Neural progenitor cell (in vitro differentiated cells): ENCODE measurements around the gene FILIP1. TPM values are rescaled to one million over a fixed set of nuclear protein-coding genes. Genes with fewer than 3 reads are reported as not detected.

Experiments
- DNase-seq: peaks from one replicate; pipeline ENCODE4 v3.0.0-alpha.2; 2016; ENCODE audit warnings: low spot score
- H2AFZ ChIP-seq: fragments of 200-600 bp; sonication (generic); replicated peaks from 2 replicates; pipeline ENCODE4 v1.6.1; 2016; ENCODE audit warnings: antibody characterized with exemption
- H3F3A ChIP-seq: fragments of 200-600 bp; sonication (generic); 2 replicates; pipeline ENCODE4 v1.6.1; 2016; ENCODE audit warnings: antibody characterized with exemption, low read depth
- H3K27ac ChIP-seq: fragments of 200-600 bp; sonication (generic); 2 replicates; pipeline ENCODE4 v1.5.1; 2016; ENCODE audit warnings: mild to moderate bottlenecking
- H3K27me3 ChIP-seq: fragments of 200-600 bp; sonication (generic); 2 replicates; pipeline ENCODE4 v1.6.1; 2016; ENCODE audit warnings: mild to moderate bottlenecking, moderate library complexity
- H3K36me3 ChIP-seq: fragments of 200-600 bp; sonication (generic); 2 replicates; pipeline ENCODE4 v1.5.1; 2016
- H3K4me1 ChIP-seq: fragments of 200-600 bp; sonication (generic); 2 replicates; pipeline ENCODE4 v1.6.1; 2016; ENCODE audit warnings: mixed run types
- H3K4me2 ChIP-seq: fragments of 200-600 bp; sonication (generic); 2 replicates; pipeline ENCODE4 v1.6.1; 2016
- H3K4me3 ChIP-seq: fragments of 200-600 bp; sonication (generic); 2 replicates; pipeline ENCODE4 v1.5.1; 2016
- H3K79me2 ChIP-seq: fragments of 200-600 bp; sonication (generic); 2 replicates; pipeline ENCODE4 v1.6.1; 2016; ENCODE audit warnings: low read depth
- H3K9ac ChIP-seq: fragments of 200-600 bp; sonication (generic); 2 replicates; pipeline ENCODE4 v1.6.1; 2016
- H3K9me3 ChIP-seq: fragments of 200-600 bp; sonication (generic); 2 replicates; pipeline ENCODE4 v1.5.1; 2016; ENCODE audit warnings: low read depth
- H4K20me1 ChIP-seq: fragments of 200-600 bp; sonication (generic); 2 replicates; pipeline ENCODE4 v1.6.1; 2016; ENCODE audit warnings: low read depth
- H3K27ac Mint-ChIP-seq: 3 replicates; pipeline ENCODE4 v1.8.0; 2021; ENCODE audit warnings: mixed read lengths
- H3K27me3 Mint-ChIP-seq: 2 replicates; pipeline ENCODE4 v1.8.0; 2022; ENCODE audit warnings: low read depth, mild to moderate bottlenecking, inconsistent platforms, moderate library complexity, mixed read lengths; ENCODE audit not compliant: insufficient read depth
- H3K36me3 Mint-ChIP-seq: 3 replicates; pipeline ENCODE4 v1.8.0; 2021; ENCODE audit warnings: mixed read lengths
- H3K4me1 Mint-ChIP-seq: 3 replicates; pipeline ENCODE4 v1.8.0; 2021; ENCODE audit warnings: mixed read lengths
- H3K4me3 Mint-ChIP-seq: 3 replicates; pipeline ENCODE4 v1.8.0; 2021; ENCODE audit warnings: mild to moderate bottlenecking, moderate library complexity, mixed read lengths
- H3K9me3 Mint-ChIP-seq: 3 replicates; pipeline ENCODE4 v1.8.0; 2020; ENCODE audit warnings: mixed read lengths
- CTCF ChIP-seq: fragments of 200-600 bp; sonication (generic); IDR thresholded peaks from 2 replicates; pipeline ENCODE4 v1.5.1; 2017; ENCODE audit warnings: antibody characterized with exemption, mild to moderate bottlenecking
- EZH2 ChIP-seq: fragments of 200-600 bp; sonication (generic); IDR thresholded peaks from 2 replicates; pipeline ENCODE4 v1.6.1; 2017; ENCODE audit warnings: antibody characterized with exemption, mild to moderate bottlenecking, moderate library complexity
- EZH2phosphoT487 ChIP-seq: fragments of 200-600 bp; sonication (generic); IDR thresholded peaks from 2 replicates; pipeline ENCODE4 v1.6.1; 2017; ENCODE audit warnings: antibody characterized with exemption
- total RNA-seq: library from RNA; depleted of rRNA; stranded (reverse); fragments of >200 nt; gene quantifications from 2 replicates; pipeline ENCODE4 v1.2.3, GENCODE V29; 2015; ENCODE audit warnings: low replicate concordance

Gene FILIP1
- total RNA-seq, 1 donor from 2014 or later = 22.6 TPM

- no peaks in the 10 kb centered on the region for H3K9me3 ChIP-seq
- H3K9ac ChIP-seq = no peak overlapping the region
- no peak overlapping the region for H2AFZ ChIP-seq
- no peaks in the 10 kb centered on the region for H3K27me3 ChIP-seq
- Mint-ChIP-seq H3K4me3 (no peak overlapping the region), H3K36me3 (no peaks in the 10 kb centered on the region), H3K27me3 (peaks cover 12% of the 10 kb centered on the region), H3K27ac (peak overlapping the region; percentile 76), H3K4me1 (peaks cover 50% of the 10 kb centered on the region), H3K9me3 (peaks cover 3% of the 10 kb centered on the region)
- TF ChIP-seq EZH2 (no peak), CTCF (no peak), EZH2phosphoT487 (no peak)
- DNase-seq = no peak
- no peak overlapping the region for H3K4me3 ChIP-seq
- no peaks in the 10 kb centered on the region for H4K20me1 ChIP-seq
- H3K36me3 ChIP-seq = no peaks in the 10 kb centered on the region
- H3F3A ChIP-seq = peaks cover 25% of the 10 kb centered on the region
- H3K4me1 ChIP-seq = peaks cover 37% of the 10 kb centered on the region
- no peak overlapping the region for H3K4me2 ChIP-seq
- H3K79me2 ChIP-seq = no peaks in the 10 kb centered on the region
- H3K27ac ChIP-seq = no peak overlapping the region
Measured at GRCh38 chr6:75353644-75354043, 140.0 kb downstream of the FILIP1 start.

- TF ChIP-seq EZH2 (no peak), CTCF (no peak), EZH2phosphoT487 (no peak)
- peaks cover 64% of the 10 kb centered on the region for H3K4me1 Mint-ChIP-seq
- Histone ChIP-seq H3K4me3 (no peak overlapping the region), H3K79me2 (no peaks in the 10 kb centered on the region), H3K9ac (no peak overlapping the region), H4K20me1 (no peaks in the 10 kb centered on the region), H3K4me1 (peaks cover 57% of the 10 kb centered on the region), H3K9me3 (no peaks in the 10 kb centered on the region), H3K27me3 (no peaks in the 10 kb centered on the region), H3K4me2 (no peak overlapping the region), H3K27ac (peak overlapping the region; percentile 40), H3K36me3 (no peaks in the 10 kb centered on the region), H2AFZ (no peak overlapping the region), H3F3A (peaks cover 40% of the 10 kb centered on the region)
- H3K27me3 Mint-ChIP-seq = peaks cover 8% of the 10 kb centered on the region
- no peak for DNase-seq
- H3K9me3 Mint-ChIP-seq = no peaks in the 10 kb centered on the region
- no peaks in the 10 kb centered on the region for H3K36me3 Mint-ChIP-seq
- H3K4me3 Mint-ChIP-seq = no peak overlapping the region
- no peak overlapping the region for H3K27ac Mint-ChIP-seq
Measured at GRCh38 chr6:75351570-75351969, 142.0 kb downstream of the FILIP1 start.

- H4K20me1 ChIP-seq = no peaks in the 10 kb centered on the region
- H3K4me3 Mint-ChIP-seq = no peak overlapping the region
- H3K9me3 ChIP-seq = no peaks in the 10 kb centered on the region
- H3K27me3 Mint-ChIP-seq = peaks cover 6% of the 10 kb centered on the region
- no peaks in the 10 kb centered on the region for H3K9me3 Mint-ChIP-seq
- no peaks in the 10 kb centered on the region for H3K79me2 ChIP-seq
- H3K27ac Mint-ChIP-seq = no peak overlapping the region
- H3K4me3 ChIP-seq = no peak overlapping the region
- peaks cover 65% of the 10 kb centered on the region for H3K4me1 ChIP-seq
- H3K36me3 Mint-ChIP-seq = no peaks in the 10 kb centered on the region
- H3K4me1 Mint-ChIP-seq = peaks cover 61% of the 10 kb centered on the region
- H3K36me3 ChIP-seq = no peaks in the 10 kb centered on the region
- H3F3A ChIP-seq = peaks cover 40% of the 10 kb centered on the region
- no peak for DNase-seq
- H3K9ac ChIP-seq = no peak overlapping the region
- TF ChIP-seq CTCF = no peak
- TF ChIP-seq EZH2phosphoT487 = no peak
- TF ChIP-seq EZH2 = no peak
- H3K27me3 ChIP-seq = no peaks in the 10 kb centered on the region
- no peak overlapping the region for H2AFZ ChIP-seq
- H3K27ac ChIP-seq = no peak overlapping the region
- H3K4me2 ChIP-seq = no peak overlapping the region
Measured at GRCh38 chr6:75350808-75351207, 142.8 kb downstream of the FILIP1 start.
